Activated naive CD4-positive, alpha-beta T cell treated with anti-CD3 and anti-CD28 coated beads for 36 hours (primary cell): ENCODE measurements around the gene GFOD1. TPM values are rescaled to one million over a fixed set of nuclear protein-coding genes. Genes with fewer than 3 reads are reported as not detected.
"Not testable (repeated sequence)": the region's sequence is repeated elsewhere in the genome, so short reads cannot be mapped to it uniquely, and the experiment has no call there.

Experiments
- CTCF ChIA-PET: fragments of 350-600 bp; sonication (Branson Sonifier 250); formaldehyde crosslinking; loops from one replicate; lab custom pipeline; 2021; ENCODE audit warnings: antibody characterized with exemption; lab: Charles Lee
- DNase-seq: peaks from one replicate; pipeline ENCODE4 v3.0.0-alpha.2; 2020
- H3K27ac Mint-ChIP-seq: one replicate; pipeline ENCODE4 v1.8.0; 2021; ENCODE audit warnings: mild to moderate bottlenecking, mixed read lengths
- H3K27me3 Mint-ChIP-seq: one replicate; pipeline ENCODE4 v1.8.0; 2021; ENCODE audit warnings: low read depth, mixed read lengths
- H3K36me3 Mint-ChIP-seq: one replicate; pipeline ENCODE4 v1.8.0; 2021; ENCODE audit warnings: low read depth, mixed read lengths
- H3K4me1 Mint-ChIP-seq: one replicate; pipeline ENCODE4 v1.8.0; 2021; ENCODE audit warnings: low read depth, mixed read lengths
- H3K4me3 Mint-ChIP-seq: one replicate; pipeline ENCODE4 v1.8.0; 2021; ENCODE audit warnings: mild to moderate bottlenecking, moderate library complexity, mixed read lengths
- H3K9me3 Mint-ChIP-seq: one replicate; pipeline ENCODE4 v1.8.0; 2021; ENCODE audit warnings: mixed read lengths
- intact Hi-C: fragments of 100-400 bp; cut with micrococcal nuclease; formaldehyde crosslinking; loops from one replicate; pipeline ENCODE4 v1.15.1; 2023
- total RNA-seq, 2 experiments: library from RNA; stranded (reverse); gene quantifications; one replicate each; pipeline ENCODE4 v1.2.3, GENCODE V29; 2021

GFOD1 gene
- total RNA-seq, 2 experiments from 2014 or later, result 3.7 to 4.2 TPM

- DNase-seq, result peak; percentile 55
- H3K27me3 Mint-ChIP-seq, result no peaks in the 10 kb centered on the region
- no peak overlapping the region for H3K27ac Mint-ChIP-seq
- H3K9me3 Mint-ChIP-seq, result peaks cover 5% of the 10 kb centered on the region
- intact Hi-C loops, result no loop called here
- H3K4me3 Mint-ChIP-seq, result no peak overlapping the region
- CTCF ChIA-PET, result interaction anchor here (0.8 kb wide), 1 partner anchor 104 kb away, joined by 3 read pairs; no protein-coding TSS in a partner anchor
- H3K36me3 Mint-ChIP-seq, result peaks cover 2% of the 10 kb centered on the region
- H3K4me1 Mint-ChIP-seq, result peaks cover 22% of the 10 kb centered on the region
Observed at GRCh38 chr6:13445005-13445743, 42.2 kb downstream of the GFOD1 start.

DNA sequence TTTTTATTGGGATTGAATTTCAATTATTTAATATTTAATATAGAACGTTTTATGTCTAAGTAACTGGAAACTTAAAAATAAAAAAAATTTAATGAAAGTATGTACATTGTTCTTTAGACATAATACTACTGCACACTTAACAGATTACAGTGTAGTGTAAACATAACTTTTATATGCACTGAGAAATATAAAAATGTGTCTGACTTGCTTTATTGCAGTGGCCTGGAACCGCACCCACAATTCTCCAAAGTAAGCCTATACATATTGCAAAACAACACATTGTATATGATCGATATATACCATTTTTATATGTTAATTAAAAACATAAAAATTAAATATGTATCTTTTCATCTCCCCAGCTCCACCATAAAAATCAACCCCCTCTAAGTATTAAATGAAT is 42.8 kb downstream of the GFOD1 start:
- Mint-ChIP-seq H3K27me3 (no peaks in the 10 kb centered on the region), H3K4me1 (peaks cover 22% of the 10 kb centered on the region), H3K36me3 (peaks cover 2% of the 10 kb centered on the region), H3K4me3 (no peak overlapping the region), H3K9me3 (peaks cover 3% of the 10 kb centered on the region), H3K27ac (no peak overlapping the region)
- CTCF ChIA-PET, result no interaction called here
- no peak for DNase-seq
- intact Hi-C loops, result no loop called here

- H3K36me3 Mint-ChIP-seq, H3K27ac Mint-ChIP-seq, H3K9me3 Mint-ChIP-seq, intact Hi-C loops, H3K27me3 Mint-ChIP-seq, DNase-seq, H3K4me3 Mint-ChIP-seq: not testable (repeated sequence)
- CTCF ChIA-PET, result interaction anchor here (1.9 kb wide), 1 partner anchor 15 kb away, joined by 7 read pairs; no protein-coding TSS in a partner anchor
- peaks cover 22% of the 10 kb centered on the region for H3K4me1 Mint-ChIP-seq
Observed at GRCh38 chr6:13443978-13444377, 43.4 kb downstream of the GFOD1 start.

DNA sequence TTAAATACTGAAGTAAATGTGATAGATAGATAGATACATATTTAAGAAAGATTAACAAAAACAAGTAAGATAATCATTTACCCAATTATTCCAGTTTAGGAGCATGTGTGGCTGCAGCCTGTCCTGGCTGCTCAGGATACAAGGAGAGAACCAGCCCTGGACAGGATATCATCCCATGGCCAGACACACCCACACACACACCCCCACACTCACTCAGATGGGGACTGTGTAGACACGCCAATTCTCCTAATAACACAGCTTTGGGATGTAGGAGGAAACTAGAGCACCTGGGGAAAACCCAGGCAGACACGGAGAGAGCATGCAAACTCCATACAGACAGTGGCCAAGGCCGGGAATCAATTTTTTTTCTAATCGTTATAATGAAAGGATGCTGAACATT is 45.6 kb downstream of the GFOD1 start:
- Mint-ChIP-seq H3K4me3 (no peak overlapping the region), H3K27ac (no peak overlapping the region), H3K4me1 (peaks cover 16% of the 10 kb centered on the region), H3K9me3 (peaks cover 2% of the 10 kb centered on the region), H3K36me3 (peaks cover 2% of the 10 kb centered on the region), H3K27me3 (no peaks in the 10 kb centered on the region)
- DNase-seq, result no peak
- CTCF ChIA-PET, result no interaction called here
- intact Hi-C loops, result no loop called here

GRCh38 chr6:13439644-13440043 is 47.8 kb downstream of the GFOD1 start:
- H3K4me1 Mint-ChIP-seq, result peaks cover 18% of the 10 kb centered on the region
- H3K4me3 Mint-ChIP-seq, result no peak overlapping the region
- intact Hi-C loops, result loop anchor here (10.0 kb wide), 1 partner anchor 1725 kb away; no protein-coding TSS in a partner anchor
- H3K27ac Mint-ChIP-seq, result no peak overlapping the region
- H3K36me3 Mint-ChIP-seq, result peaks cover 2% of the 10 kb centered on the region
- no peaks in the 10 kb centered on the region for H3K27me3 Mint-ChIP-seq
- CTCF ChIA-PET, result interaction anchor here (1.0 to 1.1 kb wide), 2 partner anchors 11 to 111 kb away, joined by 3 to 5 read pairs; partner anchors contain the start of gene TBC1D7
- peaks cover 2% of the 10 kb centered on the region for H3K9me3 Mint-ChIP-seq
- no peak for DNase-seq

- H3K36me3 Mint-ChIP-seq, result peaks cover 3% of the 10 kb centered on the region
- no peak for DNase-seq
- intact Hi-C loops, result loop anchor here (10.0 kb wide), 1 partner anchor 1723 kb away; no protein-coding TSS in a partner anchor
- H3K27ac Mint-ChIP-seq, result no peak overlapping the region
- H3K4me3 Mint-ChIP-seq, result no peak overlapping the region
- CTCF ChIA-PET, result no interaction called here
- peaks cover 8% of the 10 kb centered on the region for H3K9me3 Mint-ChIP-seq
- H3K4me1 Mint-ChIP-seq, result peaks cover 25% of the 10 kb centered on the region
- no peaks in the 10 kb centered on the region for H3K27me3 Mint-ChIP-seq
Observed at GRCh38 chr6:13438126-13438525, 49.3 kb downstream of the GFOD1 start.

- H3K36me3 Mint-ChIP-seq, result peaks cover 3% of the 10 kb centered on the region
- CTCF ChIA-PET, result no interaction called here
- intact Hi-C loops, result loop anchor here (10.0 kb wide), 1 partner anchor 1723 kb away; no protein-coding TSS in a partner anchor
- no peaks in the 10 kb centered on the region for H3K27me3 Mint-ChIP-seq
- no peak overlapping the region for H3K27ac Mint-ChIP-seq
- DNase-seq, result no peak
- peaks cover 8% of the 10 kb centered on the region for H3K9me3 Mint-ChIP-seq
- H3K4me1 Mint-ChIP-seq, result peaks cover 30% of the 10 kb centered on the region
- no peak overlapping the region for H3K4me3 Mint-ChIP-seq
Observed at GRCh38 chr6:13437218-13437996, 50.0 kb downstream of the GFOD1 start.

GRCh38 chr6:13436399-13437217 is 50.8 kb downstream of the GFOD1 start:
- no peaks in the 10 kb centered on the region for H3K27me3 Mint-ChIP-seq
- H3K4me3 Mint-ChIP-seq, result no peak overlapping the region
- H3K36me3 Mint-ChIP-seq, result peaks cover 3% of the 10 kb centered on the region
- peaks cover 36% of the 10 kb centered on the region for H3K4me1 Mint-ChIP-seq
- CTCF ChIA-PET, result interaction anchor here (0.6 to 1.2 kb wide), 2 partner anchors 17 to 184 kb away, joined by 3 to 4 read pairs; no protein-coding TSS in a partner anchor
- peaks cover 8% of the 10 kb centered on the region for H3K9me3 Mint-ChIP-seq
- intact Hi-C loops, result loop anchor here (10.0 kb wide), 1 partner anchor 1722 kb away; no protein-coding TSS in a partner anchor
- no peak overlapping the region for H3K27ac Mint-ChIP-seq
- no peak for DNase-seq

- no peaks in the 10 kb centered on the region for H3K27me3 Mint-ChIP-seq
- peaks cover 44% of the 10 kb centered on the region for H3K4me1 Mint-ChIP-seq
- DNase-seq, result no peak
- H3K9me3 Mint-ChIP-seq, result peaks cover 8% of the 10 kb centered on the region
- peak overlapping the region; percentile 9 for H3K27ac Mint-ChIP-seq
- no peak overlapping the region for H3K4me3 Mint-ChIP-seq
- CTCF ChIA-PET, result interaction anchor here (0.6 to 1.2 kb wide), 2 partner anchors 18 to 184 kb away, joined by 3 to 4 read pairs; no protein-coding TSS in a partner anchor
- intact Hi-C loops, result loop anchor here (10.0 kb wide), 1 partner anchor 1721 kb away; no protein-coding TSS in a partner anchor
- H3K36me3 Mint-ChIP-seq, result peaks cover 3% of the 10 kb centered on the region
Observed at GRCh38 chr6:13435477-13436246, 51.7 kb downstream of the GFOD1 start.

- Mint-ChIP-seq H3K27me3 (no peaks in the 10 kb centered on the region), H3K4me3 (no peak overlapping the region), H3K27ac (no peak overlapping the region), H3K4me1 (peaks cover 48% of the 10 kb centered on the region), H3K9me3 (peaks cover 8% of the 10 kb centered on the region), H3K36me3 (peaks cover 3% of the 10 kb centered on the region)
- CTCF ChIA-PET, result no interaction called here
- intact Hi-C loops, result loop anchor here (10.0 kb wide), 1 partner anchor 1720 kb away; no protein-coding TSS in a partner anchor
- DNase-seq, result no peak
Observed at GRCh38 chr6:13434777-13435176, 52.6 kb downstream of the GFOD1 start.

DNA sequence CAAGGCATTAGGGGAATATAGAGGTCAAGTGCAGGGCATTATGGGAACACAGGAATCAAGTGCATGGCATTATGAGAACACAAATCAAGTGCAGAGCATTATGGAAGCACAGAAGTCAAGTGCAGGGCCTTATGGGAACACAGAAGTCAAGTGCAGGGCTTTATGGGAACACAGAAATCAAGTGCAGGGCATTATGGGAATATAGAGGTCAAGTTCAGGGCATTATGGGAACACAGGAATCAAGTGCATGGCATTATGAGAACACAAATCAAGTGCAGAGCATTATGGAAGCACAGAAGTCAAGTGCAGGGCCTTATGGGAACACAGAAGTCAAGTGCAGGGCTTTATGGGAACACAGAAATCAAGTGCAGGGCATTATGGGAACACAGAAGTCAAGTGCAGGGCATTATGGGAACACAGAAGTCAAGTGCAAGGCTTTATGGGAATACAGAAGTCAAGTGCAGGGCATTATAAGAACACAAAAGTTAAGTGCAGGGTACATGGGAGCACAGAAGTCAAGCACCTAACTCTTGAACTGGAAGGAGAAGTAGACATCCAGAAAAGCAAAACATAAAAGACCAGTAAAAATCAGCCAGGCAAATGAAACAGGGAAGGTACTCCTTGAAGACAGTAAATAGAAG is 53.1 kb downstream of the GFOD1 start:
- H3K4me1 Mint-ChIP-seq, result peaks cover 51% of the 10 kb centered on the region
- intact Hi-C loops, result loop anchor here (10.0 kb wide), 1 partner anchor 1719 kb away; no protein-coding TSS in a partner anchor
- CTCF ChIA-PET, DNase-seq, H3K27ac Mint-ChIP-seq, H3K36me3 Mint-ChIP-seq, H3K4me3 Mint-ChIP-seq, H3K27me3 Mint-ChIP-seq, H3K9me3 Mint-ChIP-seq: not testable (repeated sequence)
